ENCODE results near the gene SDK1. TPM values are rescaled to one million over a fixed set of nuclear protein-coding genes. Genes with fewer than 3 reads are reported as not detected.

Gene SDK1
- total RNA-seq, 4 donors from 2014 or later, result under 0.01 to 16.2 (median 7.2) TPM

DNA sequence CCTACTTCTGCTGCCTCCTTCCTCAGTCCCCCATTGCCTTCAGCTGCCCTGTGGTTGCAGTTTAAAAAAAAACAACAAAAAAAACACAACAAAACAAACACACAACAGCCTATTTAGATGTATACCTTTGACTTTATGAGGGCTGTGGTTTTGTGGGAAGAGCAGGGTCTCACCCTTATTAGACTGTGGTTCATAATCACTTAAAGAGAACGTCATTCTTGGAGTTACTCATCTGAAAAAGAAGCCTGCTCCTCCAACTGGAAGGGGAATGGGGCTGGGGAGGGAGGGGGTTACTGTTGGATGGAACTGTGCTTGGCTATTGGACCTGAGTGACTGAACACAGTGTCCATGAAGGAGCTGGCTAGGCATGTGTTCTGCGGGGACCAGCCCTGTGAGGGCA is 48.1 kb downstream of the SDK1 start:
- no peak for TF ChIP-seq POLR2A (IDR thresholded peaks at IDR 0.05)
- TF ChIP-seq, protein P1, sequence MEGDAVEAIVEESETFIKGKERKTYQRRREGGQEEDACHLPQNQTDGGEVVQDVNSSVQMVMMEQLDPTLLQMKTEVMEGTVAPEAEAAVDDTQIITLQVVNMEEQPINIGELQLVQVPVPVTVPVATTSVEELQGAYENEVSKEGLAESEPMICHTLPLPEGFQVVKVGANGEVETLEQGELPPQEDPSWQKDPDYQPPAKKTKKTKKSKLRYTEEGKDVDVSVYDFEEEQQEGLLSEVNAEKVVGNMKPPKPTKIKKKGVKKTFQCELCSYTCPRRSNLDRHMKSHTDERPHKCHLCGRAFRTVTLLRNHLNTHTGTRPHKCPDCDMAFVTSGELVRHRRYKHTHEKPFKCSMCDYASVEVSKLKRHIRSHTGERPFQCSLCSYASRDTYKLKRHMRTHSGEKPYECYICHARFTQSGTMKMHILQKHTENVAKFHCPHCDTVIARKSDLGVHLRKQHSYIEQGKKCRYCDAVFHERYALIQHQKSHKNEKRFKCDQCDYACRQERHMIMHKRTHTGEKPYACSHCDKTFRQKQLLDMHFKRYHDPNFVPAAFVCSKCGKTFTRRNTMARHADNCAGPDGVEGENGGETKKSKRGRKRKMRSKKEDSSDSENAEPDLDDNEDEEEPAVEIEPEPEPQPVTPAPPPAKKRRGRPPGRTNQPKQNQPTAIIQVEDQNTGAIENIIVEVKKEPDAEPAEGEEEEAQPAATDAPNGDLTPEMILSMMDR (IDR thresholded peaks at IDR 0.05), result no peak
- Histone ChIP-seq H3K27me3 (no peaks in the 10 kb centered on the region), H3K36me3 (no peaks in the 10 kb centered on the region), H3K27ac (no peak overlapping the region), H3K4me3 (no peak overlapping the region), H3K4me1 (no peaks in the 10 kb centered on the region), H3K9me3 (no peaks in the 10 kb centered on the region)
- no peak for DNase-seq
- intact Hi-C loops (cut with DNase I; ENCODE audit: low total_unique reads), result no loop called here

DNA sequence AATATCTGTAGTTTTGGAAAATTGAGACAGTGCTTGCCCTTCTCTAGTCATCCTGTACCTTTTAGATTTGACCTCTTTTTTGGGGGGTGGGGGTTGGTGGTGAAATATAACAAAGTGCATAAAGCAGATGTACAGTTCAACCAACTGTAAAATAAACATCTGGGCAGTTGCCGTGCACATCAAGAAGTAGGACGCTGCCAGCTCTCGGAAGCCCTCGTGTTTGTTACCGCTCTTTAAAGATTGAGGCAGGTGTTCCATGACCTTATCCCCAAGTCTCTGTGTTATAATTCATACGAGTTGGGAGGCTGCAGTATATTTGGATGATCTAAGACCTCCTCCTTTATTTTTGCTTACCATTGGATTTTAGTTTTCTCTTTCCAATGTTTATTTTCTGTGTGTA is 55.1 kb downstream of the SDK1 start:
- Histone ChIP-seq H3K4me3 (no peak overlapping the region), H3K27ac (no peak overlapping the region), H3K4me1 (no peaks in the 10 kb centered on the region), H3K27me3 (no peaks in the 10 kb centered on the region), H3K36me3 (no peaks in the 10 kb centered on the region), H3K9me3 (no peaks in the 10 kb centered on the region)
- DNase-seq, result no peak
- intact Hi-C loops (cut with DNase I; ENCODE audit: low total_unique reads), result no loop called here
- TF ChIP-seq POLR2A (IDR thresholded peaks at IDR 0.05), result no peak
- TF ChIP-seq, protein P1 (IDR thresholded peaks at IDR 0.05), result no peak

DNA sequence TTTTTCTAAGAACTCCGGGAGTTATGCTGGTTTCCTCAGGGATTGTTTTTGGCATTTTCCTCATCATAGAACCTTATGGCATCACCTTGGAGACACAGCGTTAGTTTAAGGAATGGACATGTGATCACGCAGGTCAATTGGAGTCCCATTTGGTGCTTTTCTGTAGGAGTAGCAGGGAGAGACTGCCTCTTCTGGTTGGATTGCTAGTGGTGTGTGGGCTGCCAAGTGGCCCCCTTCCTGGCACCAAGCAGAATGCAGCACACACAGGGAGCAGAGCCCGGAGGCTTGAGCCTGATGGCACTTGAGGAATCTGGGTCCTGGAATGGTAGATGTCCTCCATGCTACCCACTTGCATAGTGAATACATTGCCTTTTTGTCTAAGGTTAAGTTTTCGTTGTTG is 57.9 kb downstream of the SDK1 start:
- intact Hi-C loops (cut with DNase I; ENCODE audit: low total_unique reads), result no loop called here
- DNase-seq, result no peak
- no peaks in the 10 kb centered on the region for H3K36me3 ChIP-seq
- no peak for TF ChIP-seq POLR2A (IDR thresholded peaks at IDR 0.05)
- TF ChIP-seq, protein P1 (IDR thresholded peaks at IDR 0.05), result no peak
- no peak overlapping the region for H3K27ac ChIP-seq
- H3K4me1 ChIP-seq, result no peaks in the 10 kb centered on the region
- H3K9me3 ChIP-seq, result no peaks in the 10 kb centered on the region
- H3K27me3 ChIP-seq, result no peaks in the 10 kb centered on the region
- H3K4me3 ChIP-seq, result no peak overlapping the region

DNA sequence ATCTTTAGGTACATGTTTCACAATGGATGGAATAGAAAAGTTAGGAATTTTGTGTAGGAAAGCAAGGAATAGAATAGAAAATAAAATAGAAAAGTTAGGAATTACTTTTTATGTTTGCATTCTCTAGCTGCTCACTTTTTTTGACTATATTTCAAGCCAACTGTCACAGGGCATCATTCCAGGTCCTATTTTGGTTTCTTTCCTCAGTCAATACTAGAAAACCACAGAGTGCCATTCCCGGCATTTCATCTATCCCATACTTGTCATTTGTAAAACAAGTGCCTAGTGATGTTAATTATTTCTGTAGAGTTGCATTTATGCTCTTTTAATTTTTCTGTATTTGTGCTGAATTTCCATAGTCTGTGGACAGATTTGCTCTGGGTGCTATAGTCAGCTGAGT is 66.2 kb downstream of the SDK1 start:
- intact Hi-C loops (cut with DNase I; ENCODE audit: low total_unique reads), result no loop called here
- DNase-seq, result no peak
- H3K4me3 ChIP-seq, result no peak overlapping the region
- TF ChIP-seq, protein P1 (IDR thresholded peaks at IDR 0.05), result no peak
- TF ChIP-seq POLR2A (IDR thresholded peaks at IDR 0.05), result no peak
- no peaks in the 10 kb centered on the region for H3K36me3 ChIP-seq
- H3K9me3 ChIP-seq, result no peaks in the 10 kb centered on the region
- no peak overlapping the region for H3K27ac ChIP-seq
- no peaks in the 10 kb centered on the region for H3K4me1 ChIP-seq
- H3K27me3 ChIP-seq, result no peaks in the 10 kb centered on the region

DNA sequence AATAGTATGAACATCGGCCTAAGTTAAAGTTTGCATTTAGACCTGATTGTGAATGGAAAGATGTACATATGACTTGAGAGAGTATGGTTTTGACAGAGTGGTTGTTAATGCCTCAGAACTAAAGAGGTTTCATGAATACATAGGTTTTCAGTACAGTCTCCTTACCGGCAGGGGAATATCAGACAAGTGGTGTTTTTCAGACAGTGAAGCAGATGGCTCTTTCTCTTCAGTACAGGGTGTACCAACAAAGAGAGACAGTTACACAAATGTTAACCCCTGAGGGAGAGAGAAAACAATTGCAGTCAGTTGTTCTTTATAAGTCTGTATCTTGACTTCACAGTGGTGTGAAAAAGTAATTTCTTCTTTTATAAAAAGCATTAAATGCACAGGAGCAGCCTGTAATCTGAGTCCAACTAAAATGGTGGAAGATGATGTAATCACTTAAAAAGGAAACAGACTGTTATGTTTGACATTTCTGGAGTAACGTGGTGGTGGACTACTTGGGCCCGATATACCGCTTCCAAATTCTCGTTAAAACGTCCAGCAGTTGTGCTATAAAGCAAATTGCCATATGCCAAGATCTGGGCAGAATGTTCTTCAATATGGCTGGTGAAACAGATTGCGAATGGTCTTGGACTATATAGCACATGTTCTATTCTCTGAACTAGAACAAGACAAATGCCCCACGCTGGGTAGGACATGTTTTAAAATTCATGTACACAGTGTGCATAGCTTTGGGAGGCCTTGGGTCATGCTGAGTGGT is 69.2 kb downstream of the SDK1 start:
- H3K9me3 ChIP-seq, result no peaks in the 10 kb centered on the region
- TF ChIP-seq, protein P1 (IDR thresholded peaks at IDR 0.05), result no peak
- TF ChIP-seq POLR2A (IDR thresholded peaks at IDR 0.05), result no peak
- H3K4me1 ChIP-seq, result no peaks in the 10 kb centered on the region
- H3K36me3 ChIP-seq, result no peaks in the 10 kb centered on the region
- H3K27ac ChIP-seq, result no peak overlapping the region
- DNase-seq, result no peak
- intact Hi-C loops (cut with DNase I; ENCODE audit: low total_unique reads), result no loop called here
- H3K4me3 ChIP-seq, result no peak overlapping the region
- no peaks in the 10 kb centered on the region for H3K27me3 ChIP-seq

Measured in uterus (tissue), 4 donors.